ENCODE measurements around the gene RAD51B. TPM values are rescaled to one million over a fixed set of nuclear protein-coding genes. Genes with fewer than 3 reads are reported as not detected.

RAD51B gene
- total and polyA plus RNA-seq, 2 of the 13 experiments (the other 11 are each of a cell fraction or from before 2014, with no cell fraction given), result 7.0 to 9.5 TPM

DNA sequence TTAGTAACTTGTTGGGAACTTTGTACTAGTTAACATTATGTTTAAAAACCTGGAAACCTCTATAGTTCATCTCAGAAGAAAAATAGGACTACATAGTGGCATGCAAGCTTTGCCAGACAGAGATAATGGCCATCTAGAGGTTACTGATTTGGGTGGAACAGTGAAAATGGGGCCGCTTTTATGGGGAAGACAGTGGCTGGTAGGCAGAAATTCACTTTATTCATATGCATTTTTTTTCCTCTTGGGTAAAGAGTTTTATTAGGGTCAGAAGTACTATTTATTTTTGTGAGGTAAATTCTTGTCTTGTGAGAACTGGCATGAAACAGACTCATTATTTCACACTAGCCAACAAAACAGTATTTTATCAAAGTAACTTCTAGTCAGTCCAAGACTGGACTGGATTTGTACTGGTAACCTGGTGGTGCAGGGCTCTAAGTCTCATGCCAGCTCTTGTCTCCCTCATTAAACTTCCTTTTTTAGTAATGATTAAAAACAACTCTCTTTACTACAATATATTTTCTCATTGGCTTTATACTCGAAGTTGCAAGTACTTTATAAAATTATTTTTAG is 345.8 kb downstream of the RAD51B start (continued):
- TF ChIP-seq ZNF563 (CRISPR knock-in tag; IDR thresholded peaks at IDR 0.05) (no peak), CCAR2 (optimal IDR thresholded peaks at IDR 0.05; ENCODE audit: low read depth, low read length) (no peak), ISL2 (CRISPR knock-in tag; IDR thresholded peaks at IDR 0.05) (no peak)
- TF ChIP-seq, protein P1, sequence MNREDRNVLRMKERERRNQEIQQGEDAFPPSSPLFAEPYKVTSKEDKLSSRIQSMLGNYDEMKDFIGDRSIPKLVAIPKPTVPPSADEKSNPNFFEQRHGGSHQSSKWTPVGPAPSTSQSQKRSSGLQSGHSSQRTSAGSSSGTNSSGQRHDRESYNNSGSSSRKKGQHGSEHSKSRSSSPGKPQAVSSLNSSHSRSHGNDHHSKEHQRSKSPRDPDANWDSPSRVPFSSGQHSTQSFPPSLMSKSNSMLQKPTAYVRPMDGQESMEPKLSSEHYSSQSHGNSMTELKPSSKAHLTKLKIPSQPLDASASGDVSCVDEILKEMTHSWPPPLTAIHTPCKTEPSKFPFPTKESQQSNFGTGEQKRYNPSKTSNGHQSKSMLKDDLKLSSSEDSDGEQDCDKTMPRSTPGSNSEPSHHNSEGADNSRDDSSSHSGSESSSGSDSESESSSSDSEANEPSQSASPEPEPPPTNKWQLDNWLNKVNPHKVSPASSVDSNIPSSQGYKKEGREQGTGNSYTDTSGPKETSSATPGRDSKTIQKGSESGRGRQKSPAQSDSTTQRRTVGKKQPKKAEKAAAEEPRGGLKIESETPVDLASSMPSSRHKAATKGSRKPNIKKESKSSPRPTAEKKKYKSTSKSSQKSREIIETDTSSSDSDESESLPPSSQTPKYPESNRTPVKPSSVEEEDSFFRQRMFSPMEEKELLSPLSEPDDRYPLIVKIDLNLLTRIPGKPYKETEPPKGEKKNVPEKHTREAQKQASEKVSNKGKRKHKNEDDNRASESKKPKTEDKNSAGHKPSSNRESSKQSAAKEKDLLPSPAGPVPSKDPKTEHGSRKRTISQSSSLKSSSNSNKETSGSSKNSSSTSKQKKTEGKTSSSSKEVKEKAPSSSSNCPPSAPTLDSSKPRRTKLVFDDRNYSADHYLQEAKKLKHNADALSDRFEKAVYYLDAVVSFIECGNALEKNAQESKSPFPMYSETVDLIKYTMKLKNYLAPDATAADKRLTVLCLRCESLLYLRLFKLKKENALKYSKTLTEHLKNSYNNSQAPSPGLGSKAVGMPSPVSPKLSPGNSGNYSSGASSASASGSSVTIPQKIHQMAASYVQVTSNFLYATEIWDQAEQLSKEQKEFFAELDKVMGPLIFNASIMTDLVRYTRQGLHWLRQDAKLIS (CRISPR knock-in tag; IDR thresholded peaks at IDR 0.05), result no peak

DNA sequence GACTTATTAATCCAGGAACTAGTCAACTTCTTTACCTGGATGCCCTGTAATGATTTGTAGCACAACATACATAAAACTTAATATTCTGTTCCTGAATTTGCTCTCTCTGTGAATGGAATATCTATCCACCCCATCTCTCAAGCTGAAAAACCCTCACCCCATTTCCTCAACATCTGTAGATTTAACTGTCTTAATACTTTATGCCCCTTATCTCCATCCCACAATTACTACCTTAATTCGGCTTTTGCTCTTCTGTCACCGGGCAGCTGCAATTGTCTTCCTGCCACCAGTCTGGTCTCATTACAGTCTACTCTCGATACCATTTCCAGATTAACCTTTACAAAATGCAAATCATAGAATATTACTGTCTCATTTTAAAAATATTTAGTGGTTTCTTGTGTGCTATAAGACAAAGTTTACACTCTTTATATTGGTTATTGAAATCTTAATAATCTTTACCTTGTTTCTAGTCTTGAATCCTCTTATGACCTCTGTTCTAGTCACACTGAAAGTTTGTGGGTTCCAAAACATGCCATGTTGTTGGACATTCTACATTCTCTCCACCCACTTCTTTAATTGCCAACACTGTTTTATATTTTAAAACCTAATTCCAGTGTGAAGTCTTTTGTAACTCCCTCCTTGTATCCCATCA is 347.3 kb downstream of the RAD51B start:
- H3K4me3 ChIP-seq (replicated peaks in 1 of 3; ENCODE audit: insufficient read depth in 1 of 3, low read depth in 2 of 3, low read length in 3 of 3), result no peak overlapping the region
- H3K4me1 ChIP-seq (ENCODE audit: insufficient read depth, low read length), result peaks cover 56% of the 10 kb centered on the region
- TF ChIP-seq ZFP90 (CRISPR knock-in tag; IDR thresholded peaks at IDR 0.05; ENCODE audit: borderline replicate concordance), result no peak
- TF ChIP-seq CBFB (CRISPR knock-in tag; IDR thresholded peaks at IDR 0.05), result no peak
- TF ChIP-seq NR1H2 (CRISPR knock-in tag; IDR thresholded peaks at IDR 0.05; ENCODE audit: borderline replicate concordance, low read depth), result no peak
- TF ChIP-seq ZNF274 (CRISPR knock-in tag; IDR thresholded peaks at IDR 0.05), result no peak
- TF ChIP-seq, protein P2, sequence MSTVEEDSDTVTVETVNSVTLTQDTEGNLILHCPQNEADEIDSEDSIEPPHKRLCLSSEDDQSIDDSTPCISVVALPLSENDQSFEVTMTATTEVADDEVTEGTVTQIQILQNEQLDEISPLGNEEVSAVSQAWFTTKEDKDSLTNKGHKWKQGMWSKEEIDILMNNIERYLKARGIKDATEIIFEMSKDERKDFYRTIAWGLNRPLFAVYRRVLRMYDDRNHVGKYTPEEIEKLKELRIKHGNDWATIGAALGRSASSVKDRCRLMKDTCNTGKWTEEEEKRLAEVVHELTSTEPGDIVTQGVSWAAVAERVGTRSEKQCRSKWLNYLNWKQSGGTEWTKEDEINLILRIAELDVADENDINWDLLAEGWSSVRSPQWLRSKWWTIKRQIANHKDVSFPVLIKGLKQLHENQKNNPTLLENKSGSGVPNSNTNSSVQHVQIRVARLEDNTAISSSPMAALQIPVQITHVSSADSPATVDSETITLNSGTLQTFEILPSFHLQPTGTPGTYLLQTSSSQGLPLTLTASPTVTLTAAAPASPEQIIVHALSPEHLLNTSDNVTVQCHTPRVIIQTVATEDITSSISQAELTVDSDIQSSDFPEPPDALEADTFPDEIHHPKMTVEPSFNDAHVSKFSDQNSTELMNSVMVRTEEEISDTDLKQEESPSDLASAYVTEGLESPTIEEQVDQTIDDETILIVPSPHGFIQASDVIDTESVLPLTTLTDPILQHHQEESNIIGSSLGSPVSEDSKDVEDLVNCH (CRISPR knock-in tag; IDR thresholded peaks at IDR 0.05), result no peak
- TF ChIP-seq KLF13 (CRISPR knock-in tag; IDR thresholded peaks at IDR 0.05), result no peak
- TF ChIP-seq ZBTB38 (CRISPR knock-in tag; IDR thresholded peaks at IDR 0.05), result no peak
- TF ChIP-seq, protein P3, sequence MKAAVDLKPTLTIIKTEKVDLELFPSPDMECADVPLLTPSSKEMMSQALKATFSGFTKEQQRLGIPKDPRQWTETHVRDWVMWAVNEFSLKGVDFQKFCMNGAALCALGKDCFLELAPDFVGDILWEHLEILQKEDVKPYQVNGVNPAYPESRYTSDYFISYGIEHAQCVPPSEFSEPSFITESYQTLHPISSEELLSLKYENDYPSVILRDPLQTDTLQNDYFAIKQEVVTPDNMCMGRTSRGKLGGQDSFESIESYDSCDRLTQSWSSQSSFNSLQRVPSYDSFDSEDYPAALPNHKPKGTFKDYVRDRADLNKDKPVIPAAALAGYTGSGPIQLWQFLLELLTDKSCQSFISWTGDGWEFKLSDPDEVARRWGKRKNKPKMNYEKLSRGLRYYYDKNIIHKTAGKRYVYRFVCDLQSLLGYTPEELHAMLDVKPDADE (CRISPR knock-in tag; IDR thresholded peaks at IDR 0.05), result no peak
- TF ChIP-seq DMAP1 (CRISPR knock-in tag; IDR thresholded peaks at IDR 0.05), result no peak
- no peak for TF ChIP-seq ZNF510 (CRISPR knock-in tag; IDR thresholded peaks at IDR 0.05; ENCODE audit: low read depth)

More for the DNA sequence above, 347.3 kb downstream of the RAD51B start:
- Histone ChIP-seq H3K79me2 (ENCODE audit: insufficient read depth, low read length) (no peaks in the 10 kb centered on the region), H3K9ac (ENCODE audit: insufficient read depth, low read depth, low read length) (no peak overlapping the region), H3K27me3 (ENCODE audit: control insufficient read depth in 1 of 2, insufficient read depth in 2 of 2, low read length in 2 of 2) (no peaks in the 10 kb centered on the region), H3K36me3 (replicated peaks in 1 of 2; ENCODE audit: control insufficient read depth in 1 of 2, insufficient read depth in 2 of 2, low read length in 2 of 2) (no peaks in the 10 kb centered on the region), H4K20me1 (ENCODE audit: insufficient read depth, low read length) (no peaks in the 10 kb centered on the region), H2AFZ (ENCODE audit: low read length) (no peak overlapping the region), H3K9me3 (ENCODE audit: low read length) (no peaks in the 10 kb centered on the region), H3K4me2 (ENCODE audit: low read depth, low read length) (no peak overlapping the region), H3K27ac (ENCODE audit: extremely low read length, insufficient read depth, low read length) (no peak overlapping the region)
- BruUV-seq (replicated peaks), result no TSS peak
- in situ Hi-C loops (cut with HindIII; ENCODE audit: extremely low pct_ligation_motif_present, low pct_unique_long_range_greater_than_20kb), result no loop called here
- ChIA-PET CTCF (ENCODE audit: low intra/inter-chr PET ratio, low total read pairs) (no interaction called here), POLR2A (no interaction called here)
- ATAC-seq (no peak), DNase-seq (ENCODE audit: low spot score) (no peak), FAIRE-seq (no peak)
- WGBS (ENCODE audit: low lambda C conversion rate), result over 99% methylated on average over 3 of the region's 3 CpGs
- intact Hi-C loops (cut with micrococcal nuclease; ENCODE audit: unreplicated experiment), result no loop called here

All from HepG2 (cell line).